Measurements from ENCODE around the gene FNDC1. TPM values are rescaled to one million over a fixed set of nuclear protein-coding genes. Genes with fewer than 3 reads are reported as not detected.

Gene FNDC1
- total and polyA plus RNA-seq, 4 donors, result 0.06 to 8.6 (median 0.31) TPM

DNA sequence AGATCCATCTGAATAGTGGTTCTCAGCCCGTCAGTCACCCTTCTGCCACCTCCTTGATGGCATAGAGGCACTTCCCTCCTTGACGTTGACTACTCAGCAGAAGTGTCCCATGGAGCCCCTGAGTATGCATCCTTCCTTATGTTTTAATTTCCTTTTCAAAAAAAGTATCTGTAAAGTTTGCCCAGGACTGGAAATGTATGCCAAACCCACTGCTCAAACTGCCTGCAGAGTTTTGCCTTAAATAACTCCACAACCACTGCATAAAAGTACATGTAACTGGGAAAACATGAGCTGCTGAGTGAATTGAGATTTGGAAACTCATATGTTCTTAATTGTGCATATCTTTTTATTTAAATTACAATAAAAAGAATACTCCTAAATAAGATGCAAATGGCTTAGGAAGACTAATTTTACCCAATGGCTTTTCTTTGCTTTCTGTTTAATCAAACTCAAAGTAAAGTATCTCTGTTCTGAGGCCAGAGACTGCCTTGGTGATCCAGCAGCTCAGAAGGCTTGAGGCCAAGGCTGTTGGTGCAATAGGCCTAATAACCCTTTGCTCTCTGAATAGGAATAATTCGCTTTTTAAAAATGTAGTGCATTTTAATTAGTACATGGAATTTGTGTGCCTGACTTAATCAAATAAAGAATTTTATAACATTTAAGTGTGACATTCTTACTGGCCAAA lies 90.4 kb downstream of the FNDC1 start:
- no peaks in the 10 kb centered on the region for H3K4me1 ChIP-seq (ENCODE audit: control insufficient read depth in 5 of 5, insufficient read depth in 5 of 5, low read length in 5 of 5)
- no peak overlapping the region for H3K9ac ChIP-seq (ENCODE audit: insufficient read depth in 1 of 2, low read length in 2 of 2)
- ATAC-seq (ENCODE audit: insufficient read depth, low FRiP score) (no peak), DNase-seq (peak in 1 of 3 donors; percentile 29)
- no peaks in the 10 kb centered on the region for H3K27me3 ChIP-seq (ENCODE audit: control insufficient read depth in 3 of 3, insufficient read depth in 3 of 3, low read length in 2 of 3)
- no peak overlapping the region for H3K27ac ChIP-seq (ENCODE audit: low read depth in 1 of 2, low read length in 1 of 2)
- TF ChIP-seq, protein P1, sequence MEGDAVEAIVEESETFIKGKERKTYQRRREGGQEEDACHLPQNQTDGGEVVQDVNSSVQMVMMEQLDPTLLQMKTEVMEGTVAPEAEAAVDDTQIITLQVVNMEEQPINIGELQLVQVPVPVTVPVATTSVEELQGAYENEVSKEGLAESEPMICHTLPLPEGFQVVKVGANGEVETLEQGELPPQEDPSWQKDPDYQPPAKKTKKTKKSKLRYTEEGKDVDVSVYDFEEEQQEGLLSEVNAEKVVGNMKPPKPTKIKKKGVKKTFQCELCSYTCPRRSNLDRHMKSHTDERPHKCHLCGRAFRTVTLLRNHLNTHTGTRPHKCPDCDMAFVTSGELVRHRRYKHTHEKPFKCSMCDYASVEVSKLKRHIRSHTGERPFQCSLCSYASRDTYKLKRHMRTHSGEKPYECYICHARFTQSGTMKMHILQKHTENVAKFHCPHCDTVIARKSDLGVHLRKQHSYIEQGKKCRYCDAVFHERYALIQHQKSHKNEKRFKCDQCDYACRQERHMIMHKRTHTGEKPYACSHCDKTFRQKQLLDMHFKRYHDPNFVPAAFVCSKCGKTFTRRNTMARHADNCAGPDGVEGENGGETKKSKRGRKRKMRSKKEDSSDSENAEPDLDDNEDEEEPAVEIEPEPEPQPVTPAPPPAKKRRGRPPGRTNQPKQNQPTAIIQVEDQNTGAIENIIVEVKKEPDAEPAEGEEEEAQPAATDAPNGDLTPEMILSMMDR (IDR thresholded peaks at IDR 0.05; ENCODE audit: control extremely low read depth, extremely low read depth), result no peak
- no peaks in the 10 kb centered on the region for H3K36me3 ChIP-seq (ENCODE audit: control insufficient read depth in 4 of 4, insufficient read depth in 4 of 4, low read length in 4 of 4)
- no peaks in the 10 kb centered on the region for H3K9me3 ChIP-seq (ENCODE audit: control insufficient read depth in 4 of 4, insufficient read depth in 3 of 4, low read length in 3 of 4)
- no peak overlapping the region for H3K4me3 ChIP-seq
- 68 to 70% methylated on average over 3 of the region's 3 CpGs for WGBS, 2 donors

DNA sequence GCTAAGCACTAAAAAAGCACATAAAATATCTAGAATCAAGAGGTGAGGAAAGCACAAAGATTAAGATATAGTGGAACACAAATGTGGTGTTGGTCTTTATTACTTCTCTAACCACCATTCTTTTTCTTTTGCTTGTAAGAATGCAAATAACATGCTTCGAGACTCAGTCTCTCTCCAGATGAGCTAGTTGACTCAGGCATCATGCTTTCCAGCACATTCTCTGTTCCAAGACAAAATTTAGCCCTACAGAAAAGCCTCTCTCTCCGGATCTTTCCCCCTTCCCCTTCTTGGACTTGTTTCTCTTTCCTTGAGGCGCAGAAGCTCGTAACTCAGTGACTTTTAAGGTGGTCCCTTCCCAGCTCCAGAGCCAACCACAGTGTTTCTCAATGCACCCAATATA lies 91.0 kb downstream of the FNDC1 start:
- DNase-seq (no peak), ATAC-seq (ENCODE audit: insufficient read depth, low FRiP score) (no peak)
- H3K4me3 ChIP-seq, result no peak overlapping the region
- no peak overlapping the region for H3K9ac ChIP-seq (ENCODE audit: insufficient read depth in 1 of 2, low read length in 2 of 2)
- H3K27ac ChIP-seq (ENCODE audit: low read depth in 1 of 2, low read length in 1 of 2), result no peak overlapping the region
- H3K36me3 ChIP-seq (ENCODE audit: control insufficient read depth in 4 of 4, insufficient read depth in 4 of 4, low read length in 4 of 4), result no peaks in the 10 kb centered on the region
- TF ChIP-seq, protein P1 (IDR thresholded peaks at IDR 0.05; ENCODE audit: control extremely low read depth, extremely low read depth), result no peak
- H3K9me3 ChIP-seq (ENCODE audit: control insufficient read depth in 4 of 4, insufficient read depth in 3 of 4, low read length in 3 of 4), result no peaks in the 10 kb centered on the region
- no peaks in the 10 kb centered on the region for H3K27me3 ChIP-seq (ENCODE audit: control insufficient read depth in 3 of 3, insufficient read depth in 3 of 3, low read length in 2 of 3)
- WGBS, 2 donors, result 82 to 83% methylated on average over 4 of the region's 4 CpGs
- no peaks in the 10 kb centered on the region for H3K4me1 ChIP-seq (ENCODE audit: control insufficient read depth in 5 of 5, insufficient read depth in 5 of 5, low read length in 5 of 5)

DNA sequence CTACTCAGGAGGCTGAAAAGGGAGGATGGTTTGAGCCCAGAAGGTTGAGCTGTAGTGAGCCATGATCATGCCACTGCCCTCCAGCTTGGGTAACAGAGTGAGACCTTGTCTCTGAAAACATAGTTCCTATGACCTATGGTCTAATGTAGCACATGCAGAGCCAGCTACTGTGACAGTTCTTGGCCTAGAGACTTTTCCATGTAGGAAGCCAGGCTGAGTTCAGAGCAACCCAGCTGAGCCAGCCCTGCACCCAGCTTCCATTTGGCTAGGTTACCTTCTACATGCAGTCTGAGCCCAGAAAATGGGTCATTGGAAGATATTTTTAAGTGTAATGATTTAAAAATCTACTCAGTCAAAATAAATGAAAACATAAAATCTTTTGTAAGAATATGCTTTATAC lies 92.8 kb downstream of the FNDC1 start:
- ATAC-seq (ENCODE audit: insufficient read depth, low FRiP score) (no peak), DNase-seq (no peak)
- TF ChIP-seq, protein P1 (IDR thresholded peaks at IDR 0.05; ENCODE audit: control extremely low read depth, extremely low read depth), result no peak
- Histone ChIP-seq H3K9ac (ENCODE audit: insufficient read depth in 1 of 2, low read length in 2 of 2) (no peak overlapping the region), H3K27ac (ENCODE audit: low read depth in 1 of 2, low read length in 1 of 2) (no peak overlapping the region), H3K36me3 (ENCODE audit: control insufficient read depth in 4 of 4, insufficient read depth in 4 of 4, low read length in 4 of 4) (no peaks in the 10 kb centered on the region), H3K4me3 (no peak overlapping the region), H3K27me3 (ENCODE audit: control insufficient read depth in 3 of 3, insufficient read depth in 3 of 3, low read length in 2 of 3) (no peaks in the 10 kb centered on the region), H3K4me1 (ENCODE audit: control insufficient read depth in 5 of 5, insufficient read depth in 5 of 5, low read length in 5 of 5) (no peaks in the 10 kb centered on the region), H3K9me3 (ENCODE audit: control insufficient read depth in 4 of 4, insufficient read depth in 3 of 4, low read length in 3 of 4) (peaks cover 0 to 2% (median 0%) of the 10 kb centered on the region in 4 donors)

DNA sequence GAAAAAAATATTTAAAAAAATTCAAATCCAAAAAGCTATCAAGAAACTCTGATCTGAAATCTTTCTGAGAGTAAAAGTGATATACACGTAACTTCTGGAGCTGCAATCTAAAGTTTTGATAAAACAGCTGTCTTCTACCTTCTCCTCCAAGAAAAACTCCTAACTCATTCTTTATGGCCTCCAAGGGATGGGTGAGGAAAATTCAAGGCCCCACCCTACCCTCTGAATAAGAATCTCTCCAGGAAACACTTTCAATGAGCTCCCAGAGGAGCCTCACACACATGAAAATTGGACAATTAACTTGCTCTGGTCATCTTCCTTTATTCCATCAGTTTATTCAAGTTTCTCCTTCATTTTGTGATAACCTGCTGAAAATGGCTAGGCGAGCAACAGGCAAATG lies 93.4 kb downstream of the FNDC1 start:
- no peaks in the 10 kb centered on the region for H3K27me3 ChIP-seq (ENCODE audit: control insufficient read depth in 3 of 3, insufficient read depth in 3 of 3, low read length in 2 of 3)
- no peak overlapping the region for H3K27ac ChIP-seq (ENCODE audit: low read depth in 1 of 2, low read length in 1 of 2)
- TF ChIP-seq, protein P1 (IDR thresholded peaks at IDR 0.05; ENCODE audit: control extremely low read depth, extremely low read depth), result no peak
- no peak overlapping the region for H3K9ac ChIP-seq (ENCODE audit: insufficient read depth in 1 of 2, low read length in 2 of 2)
- no peak overlapping the region for H3K4me3 ChIP-seq
- WGBS, 2 donors, result 86 to 88% methylated on average over 2 of the region's 2 CpGs
- no peak for DNase-seq
- no peaks in the 10 kb centered on the region for H3K36me3 ChIP-seq (ENCODE audit: control insufficient read depth in 4 of 4, insufficient read depth in 4 of 4, low read length in 4 of 4)
- no peak for ATAC-seq (ENCODE audit: insufficient read depth, low FRiP score)
- peaks cover 0 to 2% (median 0%) of the 10 kb centered on the region in 4 donors for H3K9me3 ChIP-seq (ENCODE audit: control insufficient read depth in 4 of 4, insufficient read depth in 3 of 4, low read length in 3 of 4)
- H3K4me1 ChIP-seq (ENCODE audit: control insufficient read depth in 5 of 5, insufficient read depth in 5 of 5, low read length in 5 of 5), result no peaks in the 10 kb centered on the region

All from lung (tissue), 12 donors.